ENCODE measurements around the gene GPC4.
"Not testable (repeated sequence)": the region's sequence is repeated elsewhere in the genome, so short reads cannot be mapped to it uniquely, and the experiment has no call there.

GPC4 gene

DNA sequence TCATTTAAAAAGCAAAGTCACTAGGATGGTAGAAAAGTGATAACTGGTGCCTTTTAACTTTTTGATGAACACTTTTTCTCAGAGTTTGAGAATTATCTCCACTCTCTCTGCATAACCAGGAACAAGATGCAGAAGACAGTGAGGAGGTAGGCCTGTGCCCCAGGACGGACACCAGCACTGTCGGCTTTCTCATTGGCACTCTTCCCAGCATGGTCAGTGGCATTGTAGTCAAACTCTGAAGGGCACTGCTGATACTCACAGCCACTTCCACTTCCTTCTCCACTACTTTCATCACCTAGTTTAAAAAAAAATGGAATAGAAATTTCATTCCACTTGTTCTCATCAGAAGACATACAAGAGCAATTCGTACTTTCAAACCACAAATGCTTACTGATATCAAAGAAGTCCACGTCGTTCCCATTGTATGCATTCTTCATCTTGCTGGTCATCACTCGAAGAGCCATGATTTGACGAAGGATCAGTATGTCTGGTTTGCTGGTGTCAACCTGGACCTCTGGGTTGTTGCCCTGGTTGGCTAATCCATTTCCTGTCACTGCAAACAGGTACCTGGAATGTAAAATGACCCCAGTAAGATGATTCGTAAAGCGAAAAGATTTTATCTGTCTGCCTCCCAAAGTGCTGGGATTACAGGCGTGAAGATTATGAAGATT is 112.4 kb downstream of the GPC4 start:
- H3K4me3 ChIP-seq (ENCODE audit: low read depth in 1 of 2, low read length in 2 of 2) = no peak overlapping the region
- peaks cover 0 to 9% of the 10 kb centered on the region in 2 donors for H3K36me3 ChIP-seq (ENCODE audit: control insufficient read depth in 1 of 2, insufficient read depth in 2 of 2, low read length in 2 of 2)
- peaks cover 0 to 10% of the 10 kb centered on the region in 2 donors for H3K4me1 ChIP-seq (ENCODE audit: control insufficient read depth in 1 of 2, insufficient read depth in 2 of 2, low read length in 2 of 2)
- no peak overlapping the region for H3K27ac ChIP-seq (ENCODE audit: low read length)
- no peaks in the 10 kb centered on the region for H3K27me3 ChIP-seq (ENCODE audit: low read depth, low read length)
- no peaks in the 10 kb centered on the region for H3K9me3 ChIP-seq (ENCODE audit: control insufficient read depth in 1 of 2, low read length in 2 of 2)

DNA sequence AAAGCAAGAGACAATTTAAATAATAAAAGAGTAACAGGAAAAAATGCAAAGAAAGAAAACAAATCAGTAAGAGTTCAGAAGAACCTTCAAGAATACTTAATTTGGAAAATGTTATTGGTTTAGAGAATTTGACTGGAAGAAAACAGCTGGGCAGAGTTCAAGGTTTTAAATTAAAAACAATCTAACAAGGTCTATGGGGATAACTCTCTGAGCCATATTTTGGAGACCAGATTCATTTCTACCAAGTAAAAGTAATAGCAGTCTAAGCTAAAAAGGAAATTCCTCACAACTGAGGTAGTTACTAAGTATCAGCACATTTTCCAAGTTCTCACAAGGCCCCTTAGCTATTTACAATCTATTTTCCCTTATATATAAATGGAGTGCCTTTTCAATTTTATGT is 114.7 kb downstream of the GPC4 start:
- Histone ChIP-seq H3K27me3 (ENCODE audit: low read depth, low read length) (no peaks in the 10 kb centered on the region), H3K4me1 (ENCODE audit: control insufficient read depth in 1 of 2, insufficient read depth in 2 of 2, low read length in 2 of 2) (no peaks in the 10 kb centered on the region), H3K36me3 (ENCODE audit: control insufficient read depth in 1 of 2, insufficient read depth in 2 of 2, low read length in 2 of 2) (peaks cover 0 to 9% of the 10 kb centered on the region in 2 donors), H3K9me3 (ENCODE audit: control insufficient read depth in 1 of 2, low read length in 2 of 2) (no peaks in the 10 kb centered on the region), H3K4me3 (ENCODE audit: low read depth in 1 of 2, low read length in 2 of 2) (no peak overlapping the region), H3K27ac (ENCODE audit: low read length) (no peak overlapping the region)

DNA sequence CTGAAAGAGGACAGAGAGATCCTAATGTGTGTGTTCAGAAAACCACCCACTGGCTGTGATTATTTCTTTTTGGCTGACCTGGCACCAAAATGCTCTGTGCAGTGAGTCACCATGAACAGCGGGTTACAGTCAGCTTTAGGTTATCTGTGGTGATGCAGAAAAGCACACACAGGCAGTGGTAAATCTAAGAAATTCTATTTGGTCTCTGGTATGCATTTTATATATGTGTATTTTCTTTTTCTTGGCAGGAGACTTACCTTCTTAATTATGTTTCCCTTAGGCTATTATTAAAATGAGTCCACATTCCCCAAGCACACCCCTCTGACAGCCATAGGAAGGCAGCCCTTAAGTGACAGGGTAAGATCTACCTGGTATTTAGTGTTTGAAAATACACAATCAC is 118.0 kb downstream of the GPC4 start:
- H3K4me3 ChIP-seq (ENCODE audit: low read depth in 1 of 2, low read length in 2 of 2) = no peak overlapping the region
- H3K9me3 ChIP-seq (ENCODE audit: control insufficient read depth in 1 of 2, low read length in 2 of 2) = no peaks in the 10 kb centered on the region
- no peaks in the 10 kb centered on the region for H3K27me3 ChIP-seq (ENCODE audit: low read depth, low read length)
- H3K27ac ChIP-seq (ENCODE audit: low read length) = no peak overlapping the region
- no peaks in the 10 kb centered on the region for H3K4me1 ChIP-seq (ENCODE audit: control insufficient read depth in 1 of 2, insufficient read depth in 2 of 2, low read length in 2 of 2)
- H3K36me3 ChIP-seq (ENCODE audit: control insufficient read depth in 1 of 2, insufficient read depth in 2 of 2, low read length in 2 of 2) = no peaks in the 10 kb centered on the region

DNA sequence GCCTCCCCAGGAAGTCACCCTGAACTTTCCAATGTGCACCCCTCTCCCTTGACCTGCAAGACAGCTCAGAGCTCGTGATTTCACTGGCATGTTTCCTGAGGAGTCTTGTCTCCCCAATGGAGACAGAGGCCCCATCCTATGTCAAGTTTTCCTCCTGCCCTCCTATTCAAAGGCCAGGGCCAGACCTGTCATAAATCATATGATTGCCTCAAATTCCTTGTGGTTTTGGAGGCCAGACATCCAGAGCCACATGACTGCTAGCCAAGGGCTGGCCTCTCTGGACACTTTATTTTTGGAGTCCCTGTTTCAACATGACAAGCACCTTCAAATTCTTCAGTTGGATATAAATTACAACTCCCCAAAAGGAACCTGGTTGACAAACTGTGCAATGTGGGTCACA is 121.2 kb downstream of the GPC4 start:
- H3K36me3 ChIP-seq (ENCODE audit: control insufficient read depth in 1 of 2, insufficient read depth in 2 of 2, low read length in 2 of 2) = no peaks in the 10 kb centered on the region
- H3K4me3 ChIP-seq (ENCODE audit: low read depth in 1 of 2, low read length in 2 of 2) = no peak overlapping the region
- H3K27ac ChIP-seq (ENCODE audit: low read length) = no peak overlapping the region
- H3K27me3 ChIP-seq (ENCODE audit: low read depth, low read length) = no peaks in the 10 kb centered on the region
- no peaks in the 10 kb centered on the region for H3K4me1 ChIP-seq (ENCODE audit: control insufficient read depth in 1 of 2, insufficient read depth in 2 of 2, low read length in 2 of 2)
- H3K9me3 ChIP-seq (ENCODE audit: control insufficient read depth in 1 of 2, low read length in 2 of 2) = no peaks in the 10 kb centered on the region

DNA sequence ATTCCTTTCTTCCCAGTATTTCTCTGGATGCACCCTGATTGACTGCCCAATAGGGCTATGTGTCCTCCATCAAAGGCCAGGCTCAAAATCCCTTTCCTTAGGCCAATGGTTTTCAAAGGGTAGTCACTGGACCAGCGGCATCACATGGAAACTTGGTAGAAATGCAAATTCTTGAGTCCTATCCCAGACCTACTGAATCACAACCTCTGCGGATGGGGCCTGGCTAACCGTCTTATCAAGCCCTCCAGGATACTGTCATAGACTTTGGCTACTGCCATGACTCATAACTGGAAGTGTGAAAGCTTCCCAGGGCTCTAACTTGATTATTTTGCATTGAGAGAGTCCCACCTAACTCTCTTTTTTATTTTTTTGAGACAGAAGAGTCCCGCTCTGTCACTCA is 125.2 kb downstream of the GPC4 start:
- Histone ChIP-seq H3K27ac (ENCODE audit: low read length) (no peak overlapping the region), H3K36me3 (ENCODE audit: control insufficient read depth in 1 of 2, insufficient read depth in 2 of 2, low read length in 2 of 2) (no peaks in the 10 kb centered on the region), H3K27me3 (ENCODE audit: low read depth, low read length) (no peaks in the 10 kb centered on the region), H3K9me3 (ENCODE audit: control insufficient read depth in 1 of 2, low read length in 2 of 2) (no peaks in the 10 kb centered on the region), H3K4me3 (ENCODE audit: low read depth in 1 of 2, low read length in 2 of 2) (no peak overlapping the region), H3K4me1 (ENCODE audit: control insufficient read depth in 1 of 2, insufficient read depth in 2 of 2, low read length in 2 of 2) (no peaks in the 10 kb centered on the region)

DNA sequence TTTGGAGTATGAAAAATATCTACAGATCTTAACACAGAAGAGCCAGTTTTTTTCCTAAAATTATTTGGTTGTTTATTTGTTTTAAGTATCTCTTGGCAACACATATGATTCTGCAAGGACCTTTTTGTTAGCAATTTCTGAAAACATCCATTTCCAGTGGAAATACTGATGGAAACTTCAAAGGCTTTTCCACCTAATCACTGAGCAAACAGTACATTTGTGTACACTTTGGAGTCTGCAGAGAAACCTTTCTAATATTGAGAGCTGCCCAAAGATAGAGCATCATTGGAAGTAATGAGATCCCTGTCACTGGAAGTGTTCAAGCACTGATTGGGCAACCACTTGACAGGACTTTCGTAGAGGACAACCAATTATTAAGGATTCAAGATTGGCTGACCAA is 127.4 kb downstream of the GPC4 start:
- Histone ChIP-seq H3K27ac (ENCODE audit: low read length) (no peak overlapping the region), H3K4me1 (ENCODE audit: control insufficient read depth in 1 of 2, insufficient read depth in 2 of 2, low read length in 2 of 2) (no peaks in the 10 kb centered on the region), H3K9me3 (ENCODE audit: control insufficient read depth in 1 of 2, low read length in 2 of 2) (no peaks in the 10 kb centered on the region), H3K27me3 (ENCODE audit: low read depth, low read length) (no peaks in the 10 kb centered on the region), H3K4me3 (ENCODE audit: low read depth in 1 of 2, low read length in 2 of 2) (no peak overlapping the region), H3K36me3 (ENCODE audit: control insufficient read depth in 1 of 2, insufficient read depth in 2 of 2, low read length in 2 of 2) (no peaks in the 10 kb centered on the region)

DNA sequence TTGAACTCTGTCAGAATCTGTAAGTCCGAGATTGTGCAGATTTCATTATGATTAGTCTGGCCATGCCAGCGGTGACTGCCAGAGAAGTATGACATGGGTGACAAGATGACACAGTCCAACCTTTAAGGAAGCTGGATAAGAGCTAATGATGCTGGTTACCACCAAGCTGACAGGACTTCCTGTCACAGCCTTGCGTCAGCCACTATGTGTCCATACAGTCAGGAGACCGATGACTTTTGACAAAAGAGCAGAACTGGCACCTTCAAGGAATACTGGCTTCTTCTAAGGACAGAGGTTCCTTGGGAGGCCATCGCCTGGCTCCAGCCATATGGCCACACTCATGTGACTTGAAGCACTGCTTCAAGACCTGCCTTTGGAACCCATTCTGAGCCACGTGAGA is 129.9 kb downstream of the GPC4 start:
- Histone ChIP-seq H3K4me1 (ENCODE audit: control insufficient read depth in 1 of 2, insufficient read depth in 2 of 2, low read length in 2 of 2) (no peaks in the 10 kb centered on the region), H3K27ac (ENCODE audit: low read length) (no peak overlapping the region), H3K4me3 (ENCODE audit: low read depth in 1 of 2, low read length in 2 of 2) (no peak overlapping the region), H3K27me3 (ENCODE audit: low read depth, low read length) (no peaks in the 10 kb centered on the region), H3K9me3 (ENCODE audit: control insufficient read depth in 1 of 2, low read length in 2 of 2) (no peaks in the 10 kb centered on the region), H3K36me3 (ENCODE audit: control insufficient read depth in 1 of 2, insufficient read depth in 2 of 2, low read length in 2 of 2) (no peaks in the 10 kb centered on the region)

DNA sequence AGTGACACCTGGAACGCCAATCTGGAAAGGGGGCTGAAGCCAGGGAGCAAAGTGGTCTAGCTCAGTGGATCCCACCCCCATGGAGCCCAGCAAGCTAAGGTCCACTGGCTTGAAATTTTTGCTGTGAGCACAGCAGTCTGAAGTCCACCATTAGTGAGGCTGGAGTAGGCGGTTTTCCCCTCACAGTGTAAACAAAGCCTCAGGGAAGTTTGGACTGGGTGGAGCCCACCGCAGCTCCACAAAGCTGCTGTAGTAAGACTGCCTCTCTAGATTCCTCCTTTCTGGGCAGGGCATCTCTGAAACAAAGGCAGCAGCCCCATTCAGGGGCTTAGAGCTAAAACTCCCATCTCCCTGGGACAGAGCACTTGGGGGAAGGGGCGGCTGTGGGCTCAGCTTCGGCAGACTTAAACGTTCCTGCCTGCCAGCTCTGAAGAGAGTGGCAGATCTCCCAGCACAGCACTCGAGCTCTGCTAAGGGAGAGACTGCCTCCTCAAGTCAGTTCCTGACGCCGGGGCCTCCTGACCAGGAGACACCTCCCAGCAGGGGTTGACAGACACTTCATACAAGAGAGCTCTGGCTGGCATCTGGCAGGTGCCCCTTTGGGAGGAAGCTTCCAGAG is 136.1 kb downstream of the GPC4 start:
- H3K36me3 ChIP-seq (ENCODE audit: control insufficient read depth in 1 of 2, insufficient read depth in 2 of 2, low read length in 2 of 2); H3K27me3 ChIP-seq (ENCODE audit: low read depth, low read length); H3K9me3 ChIP-seq (ENCODE audit: control insufficient read depth in 1 of 2, low read length in 2 of 2); H3K4me3 ChIP-seq (ENCODE audit: low read depth in 1 of 2, low read length in 2 of 2); H3K27ac ChIP-seq (ENCODE audit: low read length); H3K4me1 ChIP-seq (ENCODE audit: control insufficient read depth in 1 of 2, insufficient read depth in 2 of 2, low read length in 2 of 2): not testable (repeated sequence)

DNA sequence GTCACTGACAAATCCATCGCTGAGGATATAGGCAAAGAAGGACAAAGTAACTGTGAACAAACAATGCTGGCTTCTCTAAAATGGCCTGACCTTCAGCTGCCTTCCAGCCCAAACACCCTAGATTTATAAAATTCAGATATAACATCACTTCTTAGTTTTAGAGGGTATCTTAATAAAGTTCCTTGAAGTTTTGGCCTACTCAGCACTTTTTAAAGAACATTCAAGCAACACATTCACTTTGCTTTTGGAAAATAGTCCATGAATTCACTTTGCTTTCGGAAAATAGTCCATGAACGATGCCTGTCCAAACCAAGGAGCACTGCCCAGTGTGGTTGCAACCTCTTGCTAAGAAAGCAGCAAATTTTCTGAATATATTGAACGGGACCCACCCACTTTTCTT is 142.1 kb downstream of the GPC4 start:
- Histone ChIP-seq H3K27ac (ENCODE audit: low read length) (no peak overlapping the region), H3K27me3 (ENCODE audit: low read depth, low read length) (no peaks in the 10 kb centered on the region), H3K9me3 (ENCODE audit: control insufficient read depth in 1 of 2, low read length in 2 of 2) (no peaks in the 10 kb centered on the region), H3K36me3 (ENCODE audit: control insufficient read depth in 1 of 2, insufficient read depth in 2 of 2, low read length in 2 of 2) (no peaks in the 10 kb centered on the region), H3K4me3 (ENCODE audit: low read depth in 1 of 2, low read length in 2 of 2) (no peak overlapping the region), H3K4me1 (ENCODE audit: control insufficient read depth in 1 of 2, insufficient read depth in 2 of 2, low read length in 2 of 2) (no peaks in the 10 kb centered on the region)

DNA sequence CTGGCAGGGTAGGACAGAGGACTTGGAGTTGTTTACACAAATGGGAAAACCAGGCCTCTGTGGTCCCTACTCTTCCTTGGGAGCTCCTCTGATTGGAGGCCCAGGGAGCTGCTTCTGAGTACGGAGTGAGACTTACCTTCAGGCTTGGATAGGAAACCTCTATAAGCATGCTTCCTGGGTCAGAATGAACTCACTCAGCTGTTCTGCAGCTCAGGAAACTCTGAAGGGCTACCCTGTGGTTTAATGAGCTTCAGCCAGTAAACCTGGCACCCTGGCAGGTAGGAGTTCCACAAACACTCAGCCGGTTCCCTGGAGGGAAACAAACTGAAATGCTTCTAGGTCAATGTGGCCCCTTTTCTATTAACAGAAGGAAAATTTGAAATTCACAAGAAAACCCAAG is 146.1 kb downstream of the GPC4 start:
- Histone ChIP-seq H3K4me1 (ENCODE audit: control insufficient read depth in 1 of 2, insufficient read depth in 2 of 2, low read length in 2 of 2) (no peaks in the 10 kb centered on the region), H3K27me3 (ENCODE audit: low read depth, low read length) (no peaks in the 10 kb centered on the region), H3K36me3 (ENCODE audit: control insufficient read depth in 1 of 2, insufficient read depth in 2 of 2, low read length in 2 of 2) (no peaks in the 10 kb centered on the region), H3K27ac (ENCODE audit: low read length) (no peak overlapping the region), H3K4me3 (ENCODE audit: low read depth in 1 of 2, low read length in 2 of 2) (no peak overlapping the region), H3K9me3 (ENCODE audit: control insufficient read depth in 1 of 2, low read length in 2 of 2) (no peaks in the 10 kb centered on the region)

DNA sequence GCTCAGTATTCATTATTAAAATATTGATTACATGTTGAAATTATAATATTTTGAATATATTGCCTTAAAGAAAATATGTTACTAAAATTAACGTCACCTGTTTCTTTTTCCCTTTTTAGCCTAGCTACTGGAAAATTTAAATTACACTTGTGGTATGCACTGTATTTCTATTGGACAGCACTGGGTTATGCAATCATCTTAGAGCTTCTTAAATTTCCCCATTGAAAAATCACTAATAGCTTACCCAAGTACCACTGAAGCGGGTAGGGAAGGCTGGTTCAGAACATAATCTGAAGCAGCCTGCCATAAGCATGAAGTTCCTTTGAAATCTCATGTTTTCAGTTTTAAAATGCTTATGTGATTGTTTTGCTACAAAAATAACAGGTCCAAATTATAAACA is 147.7 kb downstream of the GPC4 start:
- Histone ChIP-seq H3K4me1 (ENCODE audit: control insufficient read depth in 1 of 2, insufficient read depth in 2 of 2, low read length in 2 of 2) (no peaks in the 10 kb centered on the region), H3K27ac (ENCODE audit: low read length) (no peak overlapping the region), H3K4me3 (ENCODE audit: low read depth in 1 of 2, low read length in 2 of 2) (no peak overlapping the region), H3K27me3 (ENCODE audit: low read depth, low read length) (no peaks in the 10 kb centered on the region), H3K9me3 (ENCODE audit: control insufficient read depth in 1 of 2, low read length in 2 of 2) (no peaks in the 10 kb centered on the region), H3K36me3 (ENCODE audit: control insufficient read depth in 1 of 2, insufficient read depth in 2 of 2, low read length in 2 of 2) (no peaks in the 10 kb centered on the region)

DNA sequence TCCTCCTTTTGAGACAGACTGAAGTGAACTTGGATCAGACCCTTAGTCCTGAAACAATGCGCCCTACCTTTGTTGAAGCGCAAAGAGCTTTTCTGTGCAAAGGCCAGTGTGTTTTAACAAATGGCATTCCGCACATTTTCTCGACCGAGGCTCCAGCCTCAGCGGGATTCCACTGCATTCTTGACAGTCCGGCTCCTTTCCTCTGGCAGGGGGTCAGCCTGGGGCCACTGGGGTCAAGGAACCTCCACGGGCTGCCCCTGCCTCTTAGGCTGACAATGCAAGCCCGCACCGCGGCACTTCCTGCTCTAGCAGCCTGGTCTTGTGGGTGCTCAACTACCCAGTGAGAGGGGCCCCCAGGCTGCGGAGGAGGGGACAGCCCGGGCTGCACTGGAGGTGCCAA is 150.0 kb downstream of the GPC4 start:
- H3K4me1 ChIP-seq (ENCODE audit: control insufficient read depth in 1 of 2, insufficient read depth in 2 of 2, low read length in 2 of 2) = no peaks in the 10 kb centered on the region
- H3K36me3 ChIP-seq (ENCODE audit: control insufficient read depth in 1 of 2, insufficient read depth in 2 of 2, low read length in 2 of 2) = no peaks in the 10 kb centered on the region
- H3K27me3 ChIP-seq (ENCODE audit: low read depth, low read length) = no peaks in the 10 kb centered on the region
- no peak overlapping the region for H3K27ac ChIP-seq (ENCODE audit: low read length)
- H3K9me3 ChIP-seq (ENCODE audit: control insufficient read depth in 1 of 2, low read length in 2 of 2) = no peaks in the 10 kb centered on the region
- H3K4me3 ChIP-seq (ENCODE audit: low read depth in 1 of 2, low read length in 2 of 2) = no peak overlapping the region
